ENCODE measurements around the gene LIN7A.

DNA sequence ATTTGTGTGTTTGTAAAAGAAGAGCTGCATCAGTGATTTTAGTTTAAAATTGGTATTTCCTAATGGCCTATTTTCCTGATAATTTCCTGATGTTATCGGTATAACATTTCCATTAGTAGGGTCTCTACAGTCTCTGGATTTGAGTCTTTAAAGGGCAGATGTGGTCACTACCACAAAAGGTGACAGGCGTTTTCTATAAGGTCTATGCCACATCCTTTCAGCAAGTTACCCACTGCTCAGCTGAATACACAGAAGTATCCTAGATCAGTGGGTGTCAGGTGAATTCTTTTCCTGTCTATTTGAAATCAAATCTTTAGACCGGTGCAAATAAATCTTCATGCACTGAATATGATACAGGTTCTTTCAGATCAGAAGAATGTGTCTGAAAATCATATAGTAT is 90.2 kb downstream of the LIN7A start:
- no peak for TF ChIP-seq CTCF (IDR thresholded peaks at IDR 0.05; ENCODE audit: borderline replicate concordance, extremely low read depth, low read length, poor library complexity, severe bottlenecking)
- TF ChIP-seq EZH2 (IDR thresholded peaks at IDR 0.05; ENCODE audit: borderline replicate concordance, low read depth, low read length, severe bottlenecking): no peak
